WTC11 (cell line): Measurements from ENCODE around the gene SLC7A6. TPM values are rescaled to one million over a fixed set of nuclear protein-coding genes. Genes with fewer than 3 reads are reported as not detected.

Experiments
- ATAC-seq: fragments of 200-7000 bp; cut with Tn5 transposase; 2 replicates; pipeline ENCODE4 v1.10.0; 2021; ENCODE audit warnings: mild to moderate bottlenecking, moderate library complexity
- CTCF ChIA-PET: fragments of 300-600 bp; sonication (Branson Sonifier 250); formaldehyde crosslinking; loops from one replicate; lab custom pipeline; 2021; ENCODE audit warnings: antibody characterized with exemption; lab: Charles Lee
- POLR2A ChIA-PET: fragments of 350-600 bp; sonication (Branson Sonifier 250); formaldehyde crosslinking; loops from one replicate; lab custom pipeline; 2021; ENCODE audit warnings: antibody characterized with exemption; lab: Charles Lee
- DNase-seq: peaks from one replicate; pipeline ENCODE4 v3.0.0; 2021; ENCODE audit warnings: low spot score
- H3K27ac Mint-ChIP-seq: 2 replicates; pipeline ENCODE4 v1.8.0; 2021; ENCODE audit warnings: mixed read lengths
- H3K27me3 Mint-ChIP-seq: 2 replicates; pipeline ENCODE4 v1.8.0; 2021; ENCODE audit warnings: low read depth, mild to moderate bottlenecking, moderate library complexity, mixed read lengths
- H3K36me3 Mint-ChIP-seq: 2 replicates; pipeline ENCODE4 v1.8.0; 2021; ENCODE audit warnings: mixed read lengths
- H3K4me1 Mint-ChIP-seq: 2 replicates; pipeline ENCODE4 v1.8.0; 2022; ENCODE audit warnings: mixed read lengths
- H3K4me3 Mint-ChIP-seq: 2 replicates; pipeline ENCODE4 v1.8.0; 2021; ENCODE audit warnings: mild to moderate bottlenecking, moderate library complexity, mixed read lengths
- H3K9me3 Mint-ChIP-seq: 2 replicates; pipeline ENCODE4 v1.8.0; 2021; ENCODE audit warnings: mixed read lengths
- AR ChIP-seq: fragments of 250-450 bp; sonication (Bioruptor Pico); IDR thresholded peaks from 2 replicates; pipeline ENCODE4 v1.9.0; 2021; ENCODE audit warnings: mild to moderate bottlenecking
- CREB1 ChIP-seq: sonication (generic); formaldehyde crosslinking; IDR thresholded peaks from 2 replicates; pipeline ENCODE4 v1.8.0; 2023; ENCODE audit warnings: mild to moderate bottlenecking, missing genetic modification reagents
- EMX1 ChIP-seq: fragments of 250-450 bp; sonication (Bioruptor Pico); IDR thresholded peaks from 2 replicates; pipeline ENCODE4 v1.8.0; 2021; ENCODE audit warnings: mild to moderate bottlenecking
- FOXP4 ChIP-seq: sonication (generic); formaldehyde crosslinking; IDR thresholded peaks from 2 replicates; pipeline ENCODE4 v1.8.0; 2022; ENCODE audit warnings: mild to moderate bottlenecking, missing genetic modification reagents
- GABPB1 ChIP-seq: sonication (generic); formaldehyde crosslinking; IDR thresholded peaks from 2 replicates; pipeline ENCODE4 v1.8.1; 2023; ENCODE audit warnings: mild to moderate bottlenecking, missing genetic modification reagents
- GTF2I ChIP-seq: fragments of 250-450 bp; sonication (Bioruptor Pico); conservative IDR thresholded peaks from 2 replicates; pipeline ENCODE4 v1.4.0; 2021; ENCODE audit warnings: mild to moderate bottlenecking
- IRF2 ChIP-seq: sonication (generic); formaldehyde crosslinking; IDR thresholded peaks from 2 replicates; pipeline ENCODE4 v1.8.0; 2022; ENCODE audit warnings: low read depth, missing genetic modification reagents, borderline replicate concordance
- KAT7 ChIP-seq: sonication (generic); formaldehyde crosslinking; IDR thresholded peaks from 2 replicates; pipeline ENCODE4 v1.8.1; 2023; ENCODE audit warnings: missing genetic modification reagents, mild to moderate bottlenecking, borderline replicate concordance
- NFATC4 ChIP-seq: fragments of 250-450 bp; sonication (Bioruptor Pico); IDR thresholded peaks from 2 replicates; pipeline ENCODE4 v1.9.0; 2021; ENCODE audit warnings: mild to moderate bottlenecking
- NFE2L1 ChIP-seq: sonication (generic); formaldehyde crosslinking; IDR thresholded peaks from 2 replicates; pipeline ENCODE4 v1.8.1; 2023; ENCODE audit warnings: missing genetic modification reagents
- NR3C1 ChIP-seq: sonication (generic); formaldehyde crosslinking; conservative IDR thresholded peaks from 2 replicates; pipeline ENCODE4 v1.8.1; 2023; ENCODE audit warnings: low read depth, mild to moderate bottlenecking, missing genetic modification reagents
- PRDM15 ChIP-seq: sonication (generic); formaldehyde crosslinking; IDR thresholded peaks from 2 replicates; pipeline ENCODE4 v1.8.0; 2022; ENCODE audit warnings: missing genetic modification reagents
- STAT6 ChIP-seq: sonication (generic); formaldehyde crosslinking; conservative IDR thresholded peaks from 2 replicates; pipeline ENCODE4 v1.8.1; 2023; ENCODE audit warnings: mild to moderate bottlenecking, low read depth, missing genetic modification reagents, moderate library complexity
- TCF7 ChIP-seq: sonication (generic); formaldehyde crosslinking; IDR thresholded peaks from 2 replicates; pipeline ENCODE4 v1.8.0; 2022; ENCODE audit warnings: mild to moderate bottlenecking, low read depth, missing genetic modification reagents, moderate library complexity
- USF2 ChIP-seq: sonication (generic); formaldehyde crosslinking; IDR thresholded peaks from 2 replicates; pipeline ENCODE4 v1.8.1; 2023; ENCODE audit warnings: mild to moderate bottlenecking, missing genetic modification reagents, moderate library complexity
- ZNF317 ChIP-seq: sonication (generic); formaldehyde crosslinking; IDR thresholded peaks from 2 replicates; pipeline ENCODE4 v1.8.1; 2023; ENCODE audit warnings: low read depth, mild to moderate bottlenecking, moderate library complexity, missing genetic modification reagents, borderline replicate concordance
- ZNF416 ChIP-seq: fragments of 250-450 bp; sonication (Bioruptor Pico); IDR thresholded peaks from 2 replicates; pipeline ENCODE4 v1.9.0; 2021; ENCODE audit warnings: mild to moderate bottlenecking, inconsistent platforms
- total RNA-seq: library from RNA; stranded (reverse); gene quantifications from 3 replicates; pipeline ENCODE4 v1.2.3, GENCODE V29; 2021
- TF ChIP-seq, protein P1 (sequence below): sonication (generic); formaldehyde crosslinking; IDR thresholded peaks from 2 replicates; pipeline ENCODE4 v1.8.1; 2023; ENCODE audit warnings: mild to moderate bottlenecking, missing genetic modification reagents
- TF ChIP-seq, protein P2 (sequence below): fragments of 250-450 bp; sonication (Bioruptor Pico); IDR thresholded peaks from 2 replicates; pipeline ENCODE4 v1.9.0; 2021; ENCODE audit warnings: mild to moderate bottlenecking
- TF ChIP-seq, protein P3 (sequence below): sonication (generic); formaldehyde crosslinking; IDR thresholded peaks from 2 replicates; pipeline ENCODE4 v1.8.1; 2022; ENCODE audit warnings: missing genetic modification reagents, borderline replicate concordance

SLC7A6 gene
- total RNA-seq, 1 experiment from 2014 or later, result 27.4 TPM

DNA sequence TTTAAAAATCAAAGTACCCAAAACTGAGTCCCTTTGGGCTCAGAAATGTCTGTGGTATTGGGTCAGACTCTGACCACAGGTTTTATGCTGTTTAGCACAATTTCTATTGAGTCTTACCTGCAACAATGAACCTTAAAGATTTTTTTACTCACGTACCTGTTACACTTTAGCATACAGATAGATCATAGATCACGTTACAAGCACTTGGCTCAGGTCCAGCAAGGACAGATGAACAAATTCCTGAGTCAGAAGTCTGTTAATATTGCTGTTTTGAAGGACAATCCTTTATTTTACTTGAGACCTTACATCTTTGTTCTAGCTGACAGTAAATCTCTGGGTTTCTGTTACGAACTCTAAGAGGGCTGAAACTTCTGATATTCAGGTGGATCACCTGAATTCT lies 33.6 kb downstream of the SLC7A6 start:
- DNase-seq, result no peak
- no peaks in the 10 kb centered on the region; the same call in 1 of the 2 replicates for H3K4me1 Mint-ChIP-seq
- peaks cover 50% of the 10 kb centered on the region for H3K36me3 Mint-ChIP-seq
- CTCF ChIA-PET, result interaction anchor here (0.9 kb wide), 1 partner anchor 36 kb away, joined by 3 read pairs; no protein-coding TSS in a partner anchor
- 0 out of 2 replicates have a peak overlapping the region, but pooled peaks have one; percentile 11 for H3K27ac Mint-ChIP-seq
- no peaks in the 10 kb centered on the region for H3K27me3 Mint-ChIP-seq
- TF ChIP-seq TCF7 (CRISPR knock-in tag), result no peak
- no peak for TF ChIP-seq CREB1 (CRISPR knock-in tag)
- TF ChIP-seq USF2, result no peak
- no peak for TF ChIP-seq NFE2L1 (CRISPR knock-in tag)
- no peak for TF ChIP-seq ZNF317 (CRISPR knock-in tag)
- TF ChIP-seq IRF2 (CRISPR knock-in tag), result no peak
- TF ChIP-seq EMX1 (CRISPR knock-in tag), result no peak
- TF ChIP-seq KAT7, result no peak
- no peak for TF ChIP-seq GTF2I
- H3K4me3 Mint-ChIP-seq, result no peak overlapping the region
- no peak for ATAC-seq
- POLR2A ChIA-PET, result no interaction called here
- no peaks in the 10 kb centered on the region for H3K9me3 Mint-ChIP-seq

- ChIA-PET POLR2A (no interaction called here), CTCF (no interaction called here)
- TF ChIP-seq PRDM15 (CRISPR knock-in tag) (no peak), NR3C1 (no peak), NFATC4 (no peak), GABPB1 (no peak), ZNF416 (no peak), STAT6 (no peak), NFE2L1 (CRISPR knock-in tag) (no peak), FOXP4 (CRISPR knock-in tag) (no peak), AR (no peak)
- TF ChIP-seq, protein P1, sequence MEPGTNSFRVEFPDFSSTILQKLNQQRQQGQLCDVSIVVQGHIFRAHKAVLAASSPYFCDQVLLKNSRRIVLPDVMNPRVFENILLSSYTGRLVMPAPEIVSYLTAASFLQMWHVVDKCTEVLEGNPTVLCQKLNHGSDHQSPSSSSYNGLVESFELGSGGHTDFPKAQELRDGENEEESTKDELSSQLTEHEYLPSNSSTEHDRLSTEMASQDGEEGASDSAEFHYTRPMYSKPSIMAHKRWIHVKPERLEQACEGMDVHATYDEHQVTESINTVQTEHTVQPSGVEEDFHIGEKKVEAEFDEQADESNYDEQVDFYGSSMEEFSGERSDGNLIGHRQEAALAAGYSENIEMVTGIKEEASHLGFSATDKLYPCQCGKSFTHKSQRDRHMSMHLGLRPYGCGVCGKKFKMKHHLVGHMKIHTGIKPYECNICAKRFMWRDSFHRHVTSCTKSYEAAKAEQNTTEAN (CRISPR knock-in tag), result no peak
- TF ChIP-seq, protein P2, sequence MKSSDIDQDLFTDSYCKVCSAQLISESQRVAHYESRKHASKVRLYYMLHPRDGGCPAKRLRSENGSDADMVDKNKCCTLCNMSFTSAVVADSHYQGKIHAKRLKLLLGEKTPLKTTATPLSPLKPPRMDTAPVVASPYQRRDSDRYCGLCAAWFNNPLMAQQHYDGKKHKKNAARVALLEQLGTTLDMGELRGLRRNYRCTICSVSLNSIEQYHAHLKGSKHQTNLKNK, result no peak
- TF ChIP-seq, protein P3, sequence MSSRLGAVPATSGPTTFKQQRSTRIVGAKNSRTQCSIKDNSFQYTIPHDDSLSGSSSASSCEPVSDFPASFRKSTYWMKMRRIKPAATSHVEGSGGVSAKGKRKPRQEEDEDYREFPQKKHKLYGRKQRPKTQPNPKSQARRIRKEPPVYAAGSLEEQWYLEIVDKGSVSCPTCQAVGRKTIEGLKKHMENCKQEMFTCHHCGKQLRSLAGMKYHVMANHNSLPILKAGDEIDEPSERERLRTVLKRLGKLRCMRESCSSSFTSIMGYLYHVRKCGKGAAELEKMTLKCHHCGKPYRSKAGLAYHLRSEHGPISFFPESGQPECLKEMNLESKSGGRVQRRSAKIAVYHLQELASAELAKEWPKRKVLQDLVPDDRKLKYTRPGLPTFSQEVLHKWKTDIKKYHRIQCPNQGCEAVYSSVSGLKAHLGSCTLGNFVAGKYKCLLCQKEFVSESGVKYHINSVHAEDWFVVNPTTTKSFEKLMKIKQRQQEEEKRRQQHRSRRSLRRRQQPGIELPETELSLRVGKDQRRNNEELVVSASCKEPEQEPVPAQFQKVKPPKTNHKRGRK (CRISPR knock-in tag), result no peak
Observed at GRCh38 chr16:68298312-68298711, 34.0 kb downstream of the SLC7A6 start.

More at GRCh38 chr16:68298312-68298711, 34.0 kb downstream of the SLC7A6 start:
- Mint-ChIP-seq H3K4me3 (no peak overlapping the region), H3K27ac (0 out of 2 replicates have a peak overlapping the region, but pooled peaks have one; percentile 11), H3K36me3 (peaks cover 51% of the 10 kb centered on the region), H3K9me3 (no peaks in the 10 kb centered on the region), H3K4me1 (no peaks in the 10 kb centered on the region; the same call in 1 of the 2 replicates), H3K27me3 (no peaks in the 10 kb centered on the region)
- ATAC-seq (no peak), DNase-seq (no peak)
